HG02678 (cell line): ENCODE measurements around the gene PILRA.
A peak's percentile ranks its signal among the peaks of the same experiment; 100 is the strongest.
"Not testable (repeated sequence)": the region's sequence is repeated elsewhere in the genome, so short reads cannot be mapped to it uniquely, and the experiment has no call there.

Source experiments
- ATAC-seq: cut with Tn5 transposase; IDR thresholded peaks from one replicate; pipeline ENCODE4 v1.9.1; 2021; ENCODE audit warnings: mild to moderate bottlenecking, moderate library complexity; ENCODE audit not compliant: unreplicated experiment

PILRA gene

GRCh38 chr7:100357131-100357561 lies 16.1 kb upstream of the PILRA start:
- no peak for ATAC-seq

- ATAC-seq, result no peak
Observed at GRCh38 chr7:100358027-100358856, 15.0 kb upstream of the PILRA start, which contains the start of gene PILRB. PILRB (plus strand) TSS chr7:100358117; CDS start chr7:100358303, 186 bp downstream.

GRCh38 chr7:100358857-100359212 lies 14.5 kb upstream of the PILRA start:
- ATAC-seq, result no peak

GRCh38 chr7:100360135-100360854 lies 13.0 kb upstream of the PILRA start:
- no peak for ATAC-seq

- ATAC-seq, result no peak
Observed at GRCh38 chr7:100363098-100363497, 10.2 kb upstream of the PILRA start.

GRCh38 chr7:100363797-100364196 lies 9.5 kb upstream of the PILRA start:
- ATAC-seq, result not testable (repeated sequence)

GRCh38 chr7:100364480-100364879 lies 8.8 kb upstream of the PILRA start:
- no peak for ATAC-seq

GRCh38 chr7:100365998-100366367 lies 7.3 kb upstream of the PILRA start:
- ATAC-seq, result not testable (repeated sequence)

- ATAC-seq, result no peak
Observed at GRCh38 chr7:100366411-100367250, 6.7 kb upstream of the PILRA start.

- no peak for ATAC-seq
Observed at GRCh38 chr7:100367251-100367620, 6.1 kb upstream of the PILRA start.

- ATAC-seq, result no peak
Observed at GRCh38 chr7:100367676-100368613, 5.3 kb upstream of the PILRA start.

GRCh38 chr7:100369105-100369504 lies 4.2 kb upstream of the PILRA start:
- peak; percentile 58 for ATAC-seq

- ATAC-seq, result no peak
Observed at GRCh38 chr7:100370303-100370702, 3.0 kb upstream of the PILRA start.

GRCh38 chr7:100370746-100371145 lies 2.5 kb upstream of the PILRA start:
- ATAC-seq, result no peak

- ATAC-seq, result no peak
Observed at GRCh38 chr7:100371561-100372171, 1.6 kb upstream of the PILRA start.

- no peak for ATAC-seq
Observed at GRCh38 chr7:100372256-100372655, 1.0 kb upstream of the PILRA start.

- ATAC-seq, result no peak
Observed at GRCh38 chr7:100372694-100373093, 593 bp upstream of the PILRA start.

- ATAC-seq, result not testable (repeated sequence)
Observed at GRCh38 chr7:100373870-100374598, 747 bp downstream of the PILRA start.

GRCh38 chr7:100374601-100375000 lies 1.3 kb downstream of the PILRA start:
- ATAC-seq, result no peak
